Ammon's horn (tissue), 1 donor: ENCODE data around the gene ITIH2.
"Not testable (repeated sequence)": the region's sequence is repeated elsewhere in the genome, so short reads cannot be mapped to it uniquely, and the experiment has no call there.

Experiments
- DNase-seq: peaks from one replicate; pipeline ENCODE4 v3.0.0-alpha.2; 2016; ENCODE audit warnings: low spot score

ITIH2 gene

DNA sequence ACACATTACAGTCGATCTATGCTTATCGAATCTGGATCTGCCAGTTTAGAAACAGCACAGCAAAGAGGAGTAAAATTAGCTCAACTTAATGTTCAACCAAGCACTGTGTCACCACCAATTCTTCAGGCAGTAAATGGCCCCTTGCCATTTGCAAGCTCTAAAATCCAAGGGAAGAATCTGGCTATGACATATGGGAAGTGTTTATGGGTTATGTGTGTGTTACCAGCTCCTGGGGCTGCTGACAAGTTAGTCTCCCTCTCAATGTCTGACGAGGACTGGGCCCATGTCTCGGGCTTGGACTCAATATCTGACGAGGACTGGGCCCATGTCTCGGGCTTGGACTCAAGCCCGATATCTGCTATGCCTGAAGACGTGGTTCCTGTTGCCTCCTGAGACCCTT is 5.7 kb upstream of the ITIH2 start:
- no peak for DNase-seq

DNA sequence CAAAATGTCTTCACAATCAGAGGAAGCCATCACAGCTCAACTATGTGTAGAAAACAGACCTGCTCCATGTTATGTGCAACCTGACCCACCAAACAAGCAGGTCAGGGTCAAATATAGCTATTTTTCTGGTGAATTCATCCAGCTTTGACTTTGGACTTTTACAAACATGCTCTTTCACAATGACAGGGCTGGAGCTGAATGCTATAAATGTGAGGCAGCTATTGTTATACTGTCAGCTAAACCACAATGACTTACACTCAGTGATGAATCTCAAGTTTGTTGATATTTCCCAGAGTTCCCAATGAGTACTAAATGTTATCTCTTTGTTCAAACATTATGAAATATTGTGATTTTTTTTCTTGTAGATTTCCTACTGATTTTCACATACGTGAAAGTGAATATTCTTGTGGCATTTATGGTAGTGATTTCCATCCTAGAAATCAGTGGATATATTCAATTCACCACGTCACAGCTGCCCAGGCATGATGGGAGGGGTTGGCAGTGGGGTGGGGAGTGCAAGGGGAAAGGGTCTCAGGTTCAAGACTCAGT is 2.5 kb upstream of the ITIH2 start:
- DNase-seq, result no peak

- no peak for DNase-seq
Measured at GRCh38 chr10:7701158-7701742, 1.9 kb upstream of the ITIH2 start.

DNA sequence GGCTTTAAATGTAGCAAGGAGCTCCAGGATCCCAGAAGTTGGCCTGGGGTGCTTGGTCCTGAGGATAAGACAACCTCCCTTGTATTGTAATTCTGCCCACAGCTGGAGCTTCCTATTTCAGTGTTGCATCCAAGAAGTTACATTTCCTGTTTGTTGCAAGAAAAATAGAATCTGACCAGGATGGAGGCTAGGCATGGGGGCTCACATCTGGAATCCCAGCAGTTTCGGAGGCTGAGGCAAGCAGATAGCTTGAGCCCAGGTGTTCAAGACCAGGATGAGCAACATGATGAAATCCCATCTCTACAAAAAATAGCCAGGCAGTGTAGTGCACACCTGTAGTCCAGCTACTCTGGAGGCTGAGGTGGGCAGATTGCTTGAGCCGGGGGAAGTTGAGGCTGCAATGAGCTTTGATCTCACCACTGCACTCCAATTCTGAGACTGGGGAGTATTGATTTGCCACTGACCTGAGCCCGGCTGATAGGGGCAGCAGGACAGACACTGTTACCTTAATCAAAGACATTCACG is 766 bp upstream of the ITIH2 start:
- DNase-seq, result no peak

- DNase-seq, result no peak
Measured at GRCh38 chr10:7704071-7705016, 1.2 kb downstream of the ITIH2 start.

- no peak for DNase-seq
Measured at GRCh38 chr10:7705341-7705740, 2.2 kb downstream of the ITIH2 start.

DNA sequence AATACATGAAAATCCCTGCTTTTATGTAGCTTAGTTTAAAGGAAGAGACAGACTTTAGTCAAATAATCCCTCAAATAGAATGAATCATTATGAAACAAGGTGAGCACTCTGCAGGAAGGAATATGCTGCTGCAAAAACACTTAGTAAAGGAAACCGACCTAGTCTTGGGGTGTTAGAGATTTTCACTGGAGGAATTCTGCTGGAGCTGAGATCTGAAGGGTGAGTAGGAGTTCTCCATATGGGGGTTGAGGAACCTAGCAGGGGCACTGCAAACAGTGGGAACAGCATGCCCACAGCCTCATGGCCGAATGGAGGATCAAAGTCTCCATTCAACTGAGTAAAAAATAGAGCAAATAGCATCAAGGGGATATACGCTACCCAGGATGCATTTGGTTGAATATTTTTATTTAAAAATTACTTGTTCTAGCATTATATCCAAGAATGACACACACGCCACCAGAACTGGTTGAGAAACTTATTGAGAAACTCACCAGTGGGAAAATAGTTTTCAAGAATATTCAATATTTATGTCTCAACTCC is 3.5 kb downstream of the ITIH2 start:
- DNase-seq, result no peak

GRCh38 chr10:7707102-7707501 is 4.0 kb downstream of the ITIH2 start:
- no peak for DNase-seq

DNA sequence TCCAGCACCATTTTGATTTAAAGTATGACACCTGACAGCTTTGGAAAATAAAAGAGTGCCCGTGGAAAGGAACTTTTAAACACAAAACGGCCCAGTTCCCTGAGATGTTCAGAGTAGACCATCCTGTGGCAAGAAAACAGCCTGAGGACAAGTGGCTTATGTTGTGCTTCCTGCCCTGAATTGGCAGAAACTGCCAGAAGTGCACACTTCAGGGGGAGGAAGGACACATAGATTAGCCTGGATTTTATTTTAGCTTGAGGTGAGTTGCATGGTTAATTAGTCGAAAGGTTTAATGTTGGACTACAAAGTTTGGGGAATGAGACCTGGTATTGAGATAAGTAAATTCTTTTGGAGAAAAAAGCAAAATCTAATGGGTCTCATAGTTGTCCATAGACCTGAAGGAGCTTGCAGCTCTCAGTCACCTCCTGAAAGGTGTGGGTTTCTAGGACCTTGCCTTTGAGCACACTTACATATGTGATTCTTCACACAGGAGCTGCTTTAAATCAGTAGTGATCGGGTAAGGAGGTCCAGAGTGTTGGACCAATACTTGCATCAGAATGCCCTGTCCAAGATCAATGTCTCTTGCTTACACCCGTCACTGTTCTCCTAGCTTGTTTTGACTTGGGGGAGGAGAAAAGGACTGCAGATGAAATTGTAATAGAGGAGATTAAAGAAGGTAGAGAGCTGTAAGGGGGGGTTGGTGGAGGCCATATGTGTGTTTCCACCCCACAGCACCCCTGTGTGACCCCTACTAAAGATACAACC is 4.9 kb downstream of the ITIH2 start:
- no peak for DNase-seq

- DNase-seq, result no peak
Measured at GRCh38 chr10:7708832-7709231, 5.7 kb downstream of the ITIH2 start.

DNA sequence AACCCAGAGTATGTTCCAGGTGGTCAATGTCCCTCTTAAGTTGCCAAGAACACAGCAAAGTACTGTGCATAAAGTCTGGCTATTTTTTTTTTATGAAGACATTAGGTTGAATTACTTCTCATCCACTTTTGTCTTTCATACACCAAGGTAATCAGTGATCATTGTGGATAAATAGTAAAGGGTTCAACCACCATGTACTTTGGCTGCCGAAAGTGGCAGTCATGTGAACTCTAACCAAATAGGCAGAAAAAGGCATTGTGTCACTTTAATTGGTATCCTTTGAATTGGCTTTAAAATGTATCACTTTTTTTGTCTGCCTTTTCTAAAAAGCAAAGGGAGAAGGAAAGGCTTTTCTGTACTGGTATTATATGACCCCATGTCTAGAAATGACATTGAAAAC is 7.3 kb downstream of the ITIH2 start:
- no peak for DNase-seq

DNA sequence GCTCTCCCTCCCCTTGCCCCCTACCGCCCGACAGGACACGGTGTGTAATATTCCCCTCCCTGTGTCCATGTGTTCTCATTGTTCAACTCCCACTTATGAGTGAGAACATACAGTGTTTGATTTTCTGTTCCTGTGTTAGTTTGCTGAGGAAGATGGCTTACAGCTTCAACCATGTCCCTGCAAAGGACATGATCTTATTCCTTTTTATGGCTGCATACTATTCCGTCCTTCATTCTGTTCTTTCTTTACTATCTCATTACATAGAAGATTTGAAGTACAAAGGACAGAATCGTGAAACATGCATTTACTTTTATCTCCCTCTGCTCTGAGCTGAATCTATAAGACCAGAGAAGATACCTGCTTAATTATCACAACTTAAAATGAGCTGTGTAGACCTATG is 8.0 kb downstream of the ITIH2 start:
- DNase-seq, result not testable (repeated sequence)

GRCh38 chr10:7715515-7715914 is 12.4 kb downstream of the ITIH2 start:
- DNase-seq, result no peak

DNA sequence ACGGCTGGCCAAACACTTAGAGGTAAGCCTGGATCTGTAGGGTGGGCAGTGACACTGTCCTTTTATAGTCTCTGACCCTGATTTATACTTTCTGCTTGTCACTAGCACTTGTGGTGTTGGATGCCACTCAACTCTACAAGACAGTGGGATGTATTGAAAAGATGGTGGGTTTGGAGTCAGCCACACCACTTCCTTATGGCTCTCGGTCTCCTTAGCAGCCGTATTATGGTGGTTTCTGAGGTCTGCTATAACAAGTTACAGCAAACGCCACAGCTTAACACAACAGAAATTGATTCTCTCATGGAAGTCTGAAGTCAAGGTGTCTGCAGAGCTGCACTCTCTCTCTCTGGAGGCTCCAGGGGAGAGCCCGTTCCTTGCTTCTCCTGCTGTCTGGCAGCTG is 14.7 kb downstream of the ITIH2 start:
- no peak for DNase-seq

GRCh38 chr10:7718685-7719084 is 15.6 kb downstream of the ITIH2 start:
- no peak for DNase-seq

- DNase-seq, result no peak
Measured at GRCh38 chr10:7720478-7720877, 17.4 kb downstream of the ITIH2 start.

DNA sequence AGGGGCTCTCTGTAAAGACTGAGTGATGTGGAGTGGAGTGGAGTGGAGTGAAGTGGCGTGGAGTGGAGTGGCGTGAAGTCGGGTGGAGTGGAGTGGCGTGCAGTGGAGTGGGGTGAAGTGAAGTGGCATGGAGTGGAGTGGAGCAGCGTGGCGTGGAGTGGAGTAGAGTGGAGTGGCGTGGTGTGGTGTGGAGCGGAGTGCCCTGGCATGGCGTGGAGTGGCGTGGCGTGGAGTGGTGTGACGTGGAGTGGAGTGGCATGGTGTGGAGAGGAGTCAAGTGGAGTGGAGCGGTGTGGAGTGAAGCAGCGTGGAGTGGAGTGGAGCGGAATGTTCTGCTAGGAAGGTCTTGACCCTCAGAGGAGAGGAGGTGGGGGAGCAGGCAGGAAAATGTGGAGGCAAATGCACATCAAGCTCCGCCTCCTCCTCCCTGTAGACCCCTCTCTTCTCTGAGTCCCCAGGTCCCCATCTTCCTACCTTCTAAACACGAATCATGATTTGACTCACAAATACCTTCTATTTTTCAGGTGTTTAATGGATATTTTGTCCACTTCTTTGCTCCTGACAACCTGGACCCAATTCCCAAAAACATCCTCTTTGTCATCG is 19.9 kb downstream of the ITIH2 start:
- no peak for DNase-seq

- DNase-seq, result no peak
Measured at GRCh38 chr10:7734821-7735220, 31.7 kb downstream of the ITIH2 start.

DNA sequence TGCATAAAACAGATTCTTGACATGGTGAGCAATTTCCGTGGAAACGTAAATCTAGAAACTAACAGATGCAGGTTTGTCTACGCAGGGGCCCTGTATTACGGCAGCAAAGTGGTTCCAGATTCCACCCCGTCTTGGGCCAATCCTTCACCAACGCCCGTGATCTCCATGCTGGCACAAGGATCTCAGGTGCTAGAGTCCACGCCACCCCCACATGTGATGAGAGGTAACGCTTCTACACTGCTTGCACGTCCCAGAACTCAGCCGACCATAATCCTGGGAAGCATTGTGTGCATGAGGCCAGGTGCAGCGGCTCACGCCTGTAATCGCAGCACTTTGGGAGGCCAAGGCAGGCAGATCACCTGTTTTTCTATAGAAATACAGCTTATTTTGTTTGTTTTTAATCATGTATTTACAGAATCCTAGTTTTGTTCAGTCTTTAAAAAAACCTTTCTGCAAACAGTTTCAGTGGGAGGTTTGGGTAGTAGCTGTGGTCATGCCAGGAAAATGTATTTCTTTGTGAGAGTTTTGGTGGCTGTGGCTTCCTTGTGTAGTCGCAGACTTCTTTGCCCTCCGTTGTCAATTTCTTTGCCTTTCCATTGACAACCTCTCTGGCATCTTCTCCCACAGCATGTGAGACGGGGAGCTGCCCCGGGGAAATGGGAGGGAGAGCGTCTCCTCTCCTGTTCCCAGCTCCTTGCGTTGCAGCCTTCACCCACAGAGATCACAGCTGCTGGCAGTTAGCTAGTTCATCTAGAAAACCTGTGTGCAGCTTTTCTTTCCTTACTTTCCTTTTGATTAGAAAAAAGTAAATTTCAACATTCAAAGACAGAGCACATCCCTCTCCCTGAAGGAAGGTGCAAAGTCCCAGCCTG is 35.7 kb downstream of the ITIH2 start:
- DNase-seq, result no peak

- no peak for DNase-seq
Measured at GRCh38 chr10:7744307-7744706, 41.2 kb downstream of the ITIH2 start.

DNA sequence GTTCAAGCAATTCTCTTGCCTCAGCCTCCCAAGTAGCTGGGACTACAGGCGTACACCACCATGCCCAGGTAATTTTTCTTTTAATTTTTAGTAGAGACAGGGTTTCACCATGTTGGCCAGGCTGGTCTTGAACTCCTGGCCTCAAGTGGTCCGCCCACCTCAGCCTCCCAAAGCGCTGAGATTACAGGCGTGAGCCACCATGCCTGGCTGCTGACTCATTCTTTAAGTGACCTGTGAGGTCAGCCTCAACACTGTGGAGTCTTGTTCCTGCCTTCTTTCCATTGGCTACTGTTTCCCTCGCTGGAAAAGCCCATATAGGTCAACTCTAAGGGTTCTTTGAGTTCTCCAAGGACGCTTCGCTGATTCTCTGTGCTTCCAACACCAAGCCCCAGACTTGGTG is 45.5 kb downstream of the ITIH2 start:
- DNase-seq, result not testable (repeated sequence)
